DMS153 (cell line): Measurements from ENCODE around the gene PDIA5.

Experiments used
- DNase-seq: peaks from one replicate; lab custom pipeline; 2025; lab: John Stamatoyannopoulos, UW

The PDIA5 gene

GRCh38 chr3:123066896-123067688 lies at the start of gene PDIA5:
Gene PDIA5, plus strand, starts transcription at chr3:123067025. Its CDS starts 140 bp downstream, at chr3:123067165.
- DNase-seq, result peak; percentile 80

- no peak for DNase-seq
These were observed 48.1 kb upstream of the PDIA5 start for GRCh38 chr3:123018683-123019082.

- no peak for DNase-seq
These were observed 47.7 kb upstream of the PDIA5 start for GRCh38 chr3:123019161-123019560.

- DNase-seq, result no peak
These were observed 47.2 kb upstream of the PDIA5 start for GRCh38 chr3:123019591-123019990.

- DNase-seq, result no peak
These were observed 46.1 kb upstream of the PDIA5 start for GRCh38 chr3:123020709-123021108.

GRCh38 chr3:123021388-123021787 lies 45.4 kb upstream of the PDIA5 start:
- no peak for DNase-seq

- no peak for DNase-seq
These were observed 44.8 kb upstream of the PDIA5 start for GRCh38 chr3:123021996-123022510.

- no peak for DNase-seq
These were observed 42.8 kb upstream of the PDIA5 start for GRCh38 chr3:123024056-123024455.

GRCh38 chr3:123025642-123026521 lies 40.9 kb upstream of the PDIA5 start:
- no peak for DNase-seq

GRCh38 chr3:123026565-123027291 lies 40.1 kb upstream of the PDIA5 start:
- DNase-seq, result no peak

GRCh38 chr3:123027292-123028232 lies 39.3 kb upstream of the PDIA5 start, which contains the start of gene SEMA5B:
Gene SEMA5B, minus strand, starts transcription at chr3:123027763. Its CDS starts 66,500 bp downstream, at chr3:122961263.
- DNase-seq, result no peak

GRCh38 chr3:123028233-123028828 lies 38.5 kb upstream of the PDIA5 start:
- DNase-seq, result peak; percentile 39

- DNase-seq, result no peak
These were observed 35.8 kb upstream of the PDIA5 start for GRCh38 chr3:123031051-123031450.

GRCh38 chr3:123032057-123032456 lies 34.8 kb upstream of the PDIA5 start:
- no peak for DNase-seq

GRCh38 chr3:123034120-123034519 lies 32.7 kb upstream of the PDIA5 start:
- DNase-seq, result no peak

- no peak for DNase-seq
These were observed 31.8 kb upstream of the PDIA5 start for GRCh38 chr3:123034996-123035395.

GRCh38 chr3:123036352-123037014 lies 30.3 kb upstream of the PDIA5 start:
- no peak for DNase-seq

- no peak for DNase-seq
These were observed 29.8 kb upstream of the PDIA5 start for GRCh38 chr3:123037015-123037375.

GRCh38 chr3:123038751-123039150 lies 28.1 kb upstream of the PDIA5 start:
- no peak for DNase-seq

GRCh38 chr3:123039178-123039577 lies 27.6 kb upstream of the PDIA5 start:
- DNase-seq, result peak; percentile 27
